Vagina (tissue), 2 donors: Measurements from ENCODE around the gene MRPL52. TPM values are rescaled to one million over a fixed set of nuclear protein-coding genes. Genes with fewer than 3 reads are reported as not detected.

Source experiments
- DNase-seq, 2 donors: peaks; one replicate each; pipeline ENCODE4 v3.0.0-alpha.2; 2017; ENCODE audit errors: extremely low spot score in 2 of 2
- H3K27ac ChIP-seq: fragments of 200-600 bp; sonication (generic); one replicate; pipeline ENCODE4 v1.5.1; 2019
- H3K27me3 ChIP-seq: fragments of 200-600 bp; sonication (generic); one replicate; pipeline ENCODE4 v1.5.1; 2019
- H3K36me3 ChIP-seq, 2 donors: fragments of 200-600 bp; sonication (generic); one replicate each; pipeline ENCODE4 v1.5.1; 2017 to 2019
- H3K4me1 ChIP-seq: fragments of 200-600 bp; sonication (generic); one replicate; pipeline ENCODE4 v1.5.1; 2019
- H3K4me3 ChIP-seq, 2 donors: fragments of 200-600 bp; sonication (generic); 1 replicate in 1 of 2; 2 replicates in 1 of 2; pipeline ENCODE4 v1.5.1; 2016 to 2019
- H3K9me3 ChIP-seq: fragments of 200-600 bp; sonication (generic); one replicate; pipeline ENCODE4 v1.5.1; 2019
- POLR2A ChIP-seq, 2 donors: fragments of 450-650 bp; IDR thresholded peaks; one replicate each; pipeline ENCODE4 v1.6.1; 2017; ENCODE audit warnings: antibody characterized with exemption in 2 of 2, mild to moderate bottlenecking in 2 of 2, moderate library complexity in 2 of 2
- POLR2AphosphoS5 ChIP-seq, 2 donors: sonication (generic); formaldehyde crosslinking; IDR thresholded peaks; one replicate each; pipeline ENCODE4 v1.9.0; 2017; ENCODE audit warnings: antibody characterized with exemption in 2 of 2, mild to moderate bottlenecking in 2 of 2, low read depth in 1 of 2; ENCODE audit not compliant: insufficient read depth in 1 of 2
- intact Hi-C: fragments of 100-400 bp; cut with DNase I; formaldehyde crosslinking; loops from one replicate; pipeline ENCODE4 v1.15.1; 2023
- total RNA-seq: library from RNA; depleted of rRNA; stranded (reverse); fragments of >200 nt; gene quantifications from one replicate; pipeline ENCODE4 v1.2.3, GENCODE V29; 2016
- TF ChIP-seq, protein P1 (sequence below), 3 experiments: fragments of 450-650 bp in 2 of 3; fragments of 200-600 bp in 1 of 3; sonication (generic) in 1 of 3; IDR thresholded peaks; one replicate each; pipeline ENCODE4 v1.5.1; 2017 to 2019; ENCODE audit warnings: antibody characterized with exemption in 3 of 3, mild to moderate bottlenecking in 2 of 3, moderate library complexity in 2 of 3

MRPL52 gene
- total RNA-seq, 1 donor from 2014 or later, result 68.0 TPM

DNA sequence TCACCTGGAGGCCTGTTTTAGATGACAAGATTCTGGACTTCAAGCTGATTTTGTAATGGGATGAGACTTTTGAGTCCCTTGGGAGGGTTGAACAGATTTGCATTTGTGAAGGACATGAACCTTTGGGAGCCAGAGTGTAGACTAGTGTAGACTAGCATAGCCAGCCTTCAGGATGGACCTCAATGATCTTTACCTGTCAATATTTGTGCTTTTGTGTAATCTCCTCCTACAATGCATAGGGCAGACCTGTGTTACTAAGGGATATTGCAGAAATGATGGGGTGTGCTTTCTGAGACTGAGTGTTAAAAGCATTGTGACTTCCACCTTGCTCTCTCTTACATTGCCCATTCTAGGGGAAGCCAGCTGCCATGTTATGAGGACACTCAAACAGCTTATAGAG lies 32.0 kb downstream of the MRPL52 start:
- TF ChIP-seq POLR2A (IDR thresholded peaks at IDR 0.05), result no peak
- no peak for TF ChIP-seq POLR2AphosphoS5 (IDR thresholded peaks at IDR 0.05; ENCODE audit: insufficient read depth in 1 of 2, low read depth in 1 of 2)
- TF ChIP-seq, protein P1, sequence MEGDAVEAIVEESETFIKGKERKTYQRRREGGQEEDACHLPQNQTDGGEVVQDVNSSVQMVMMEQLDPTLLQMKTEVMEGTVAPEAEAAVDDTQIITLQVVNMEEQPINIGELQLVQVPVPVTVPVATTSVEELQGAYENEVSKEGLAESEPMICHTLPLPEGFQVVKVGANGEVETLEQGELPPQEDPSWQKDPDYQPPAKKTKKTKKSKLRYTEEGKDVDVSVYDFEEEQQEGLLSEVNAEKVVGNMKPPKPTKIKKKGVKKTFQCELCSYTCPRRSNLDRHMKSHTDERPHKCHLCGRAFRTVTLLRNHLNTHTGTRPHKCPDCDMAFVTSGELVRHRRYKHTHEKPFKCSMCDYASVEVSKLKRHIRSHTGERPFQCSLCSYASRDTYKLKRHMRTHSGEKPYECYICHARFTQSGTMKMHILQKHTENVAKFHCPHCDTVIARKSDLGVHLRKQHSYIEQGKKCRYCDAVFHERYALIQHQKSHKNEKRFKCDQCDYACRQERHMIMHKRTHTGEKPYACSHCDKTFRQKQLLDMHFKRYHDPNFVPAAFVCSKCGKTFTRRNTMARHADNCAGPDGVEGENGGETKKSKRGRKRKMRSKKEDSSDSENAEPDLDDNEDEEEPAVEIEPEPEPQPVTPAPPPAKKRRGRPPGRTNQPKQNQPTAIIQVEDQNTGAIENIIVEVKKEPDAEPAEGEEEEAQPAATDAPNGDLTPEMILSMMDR (IDR thresholded peaks at IDR 0.05), result no peak
- Histone ChIP-seq H3K27ac (no peak overlapping the region), H3K36me3 (no peaks in the 10 kb centered on the region), H3K27me3 (no peaks in the 10 kb centered on the region), H3K4me1 (no peaks in the 10 kb centered on the region), H3K4me3 (no peak overlapping the region), H3K9me3 (no peaks in the 10 kb centered on the region)
- DNase-seq, result no peak
- intact Hi-C loops, result no loop called here

DNA sequence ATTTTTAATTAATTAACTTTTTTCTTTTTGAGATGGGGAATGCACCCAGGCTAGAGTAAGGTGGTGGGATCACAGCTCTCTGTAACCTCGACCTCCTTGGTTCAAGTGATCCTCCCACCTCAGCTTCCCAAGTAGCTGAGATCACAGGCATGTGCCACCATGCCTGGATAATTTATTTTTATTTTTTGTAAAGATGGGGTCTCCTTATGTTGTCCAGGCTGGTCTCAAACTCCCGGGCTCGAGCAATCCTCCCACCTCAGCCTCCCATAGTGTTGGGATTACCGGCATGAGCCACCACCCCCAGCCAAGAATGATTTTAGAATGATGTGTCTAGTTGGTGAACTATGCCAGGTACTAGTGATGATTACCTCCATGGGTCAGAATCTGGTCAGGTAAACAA lies 35.3 kb downstream of the MRPL52 start:
- no peak for DNase-seq
- Histone ChIP-seq H3K9me3 (no peaks in the 10 kb centered on the region), H3K27me3 (no peaks in the 10 kb centered on the region), H3K4me3 (no peak overlapping the region), H3K4me1 (peaks cover 7% of the 10 kb centered on the region), H3K27ac (no peak overlapping the region), H3K36me3 (no peaks in the 10 kb centered on the region)
- TF ChIP-seq, protein P1 (IDR thresholded peaks at IDR 0.05), result no peak
- no peak for TF ChIP-seq POLR2A (IDR thresholded peaks at IDR 0.05)
- TF ChIP-seq POLR2AphosphoS5 (IDR thresholded peaks at IDR 0.05; ENCODE audit: insufficient read depth in 1 of 2, low read depth in 1 of 2), result no peak
- intact Hi-C loops, result no loop called here

DNA sequence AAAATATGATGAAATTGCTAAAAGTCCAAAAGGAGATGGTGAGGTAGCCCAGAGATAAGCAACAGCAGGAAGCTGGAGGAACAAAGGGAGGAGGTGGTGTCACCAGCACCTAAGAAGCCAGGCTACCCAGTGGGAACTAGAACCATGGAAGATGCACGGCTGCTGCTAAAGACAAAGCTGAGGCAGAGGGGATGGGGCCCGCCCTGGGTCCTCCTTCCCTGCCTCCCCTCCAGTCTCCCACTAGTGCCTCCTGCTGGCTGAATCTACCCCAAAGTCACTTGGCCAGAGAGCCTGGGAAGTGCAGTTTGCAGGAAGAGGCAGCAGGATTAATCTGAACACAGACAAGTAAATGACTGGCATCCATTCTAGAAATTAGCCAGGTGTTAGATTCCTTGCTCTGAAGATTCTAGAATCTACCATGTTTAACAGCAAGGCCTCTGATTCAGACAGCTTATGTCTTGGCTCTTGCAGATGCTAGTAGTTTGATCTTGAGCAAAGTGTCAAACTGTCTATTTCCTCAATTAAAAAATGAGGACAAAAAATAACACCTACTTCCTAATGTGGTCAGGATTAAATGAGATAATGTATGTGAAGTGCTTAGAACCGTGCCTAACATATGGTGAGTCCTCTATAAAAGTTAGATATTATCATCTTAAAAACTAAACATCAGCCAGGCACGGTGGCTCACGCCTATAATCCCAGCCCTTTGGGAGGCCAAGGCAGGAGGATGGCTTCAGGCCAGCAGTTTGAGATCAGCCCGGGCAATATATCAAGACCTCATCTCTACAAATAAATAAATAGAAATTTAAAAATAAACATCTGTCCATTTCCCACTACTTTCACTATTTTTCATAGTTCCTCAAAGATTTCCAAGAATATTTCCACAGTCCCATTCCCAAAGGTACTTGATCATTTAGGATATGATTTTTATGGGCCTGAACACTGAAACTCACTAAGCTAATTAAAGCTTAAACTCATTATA lies 36.0 kb downstream of the MRPL52 start:
- intact Hi-C loops, result no loop called here
- Histone ChIP-seq H3K27me3 (no peaks in the 10 kb centered on the region), H3K36me3 (no peaks in the 10 kb centered on the region), H3K9me3 (no peaks in the 10 kb centered on the region), H3K27ac (no peak overlapping the region), H3K4me1 (peaks cover 14% of the 10 kb centered on the region), H3K4me3 (no peak overlapping the region)
- TF ChIP-seq POLR2A (IDR thresholded peaks at IDR 0.05), result no peak
- TF ChIP-seq, protein P1 (IDR thresholded peaks at IDR 0.05), result no peak
- no peak for TF ChIP-seq POLR2AphosphoS5 (IDR thresholded peaks at IDR 0.05; ENCODE audit: insufficient read depth in 1 of 2, low read depth in 1 of 2)
- DNase-seq, result no peak

DNA sequence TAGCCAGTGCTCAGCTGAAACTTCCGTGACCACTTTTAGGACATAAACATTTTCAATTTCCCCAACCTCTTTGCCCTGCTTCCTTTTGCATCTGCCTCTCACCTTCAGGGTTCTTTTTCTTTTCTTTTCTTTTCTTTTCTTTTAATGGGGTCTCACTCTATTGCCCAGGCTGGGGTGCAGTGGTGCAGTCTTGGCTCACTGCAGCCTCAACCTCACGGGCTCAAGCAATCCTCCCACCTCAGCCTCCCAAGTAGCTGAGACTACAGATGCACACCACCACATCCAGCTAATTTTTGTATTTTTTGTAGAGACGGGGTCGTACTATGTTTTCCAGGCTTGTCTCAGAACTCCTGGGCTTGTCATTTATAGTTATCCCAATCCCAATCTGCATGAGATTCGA lies 37.2 kb downstream of the MRPL52 start:
- DNase-seq, result no peak
- H3K9me3 ChIP-seq, result no peaks in the 10 kb centered on the region
- no peaks in the 10 kb centered on the region for H3K27me3 ChIP-seq
- H3K36me3 ChIP-seq, result no peaks in the 10 kb centered on the region
- no peak overlapping the region for H3K27ac ChIP-seq
- H3K4me1 ChIP-seq, result peaks cover 19% of the 10 kb centered on the region
- TF ChIP-seq POLR2A (IDR thresholded peaks at IDR 0.05) (no peak), POLR2AphosphoS5 (IDR thresholded peaks at IDR 0.05; ENCODE audit: insufficient read depth in 1 of 2, low read depth in 1 of 2) (no peak)
- TF ChIP-seq, protein P1 (IDR thresholded peaks at IDR 0.05), result no peak
- intact Hi-C loops, result no loop called here
- H3K4me3 ChIP-seq, result no peak overlapping the region

DNA sequence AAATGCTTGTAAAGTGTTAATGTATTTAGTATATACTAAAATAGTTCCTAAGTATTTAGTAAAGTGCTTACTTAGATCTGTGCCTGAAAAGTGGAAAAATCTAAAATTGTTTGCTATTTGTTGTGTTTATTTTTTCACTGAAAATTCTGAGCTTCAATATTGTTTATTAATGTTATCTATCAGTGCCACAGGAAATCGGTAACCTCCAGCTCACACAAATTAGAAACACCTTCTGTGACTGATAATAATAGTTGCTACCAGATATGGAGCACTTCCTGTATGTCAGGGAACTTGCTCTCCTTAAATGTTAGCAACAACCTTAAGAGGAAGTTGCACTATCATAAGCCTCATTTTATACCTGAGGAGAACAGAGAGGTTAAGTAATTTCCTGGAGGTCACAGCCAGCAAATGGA lies 41.1 kb downstream of the MRPL52 start:
- Histone ChIP-seq H3K36me3 (peaks cover 8 to 23% of the 10 kb centered on the region in 2 donors), H3K27ac (peak overlapping the region; percentile 99), H3K4me1 (peaks cover 34% of the 10 kb centered on the region), H3K9me3 (no peaks in the 10 kb centered on the region), H3K4me3 (peak overlapping the region; percentile 88 to 92), H3K27me3 (no peaks in the 10 kb centered on the region)
- no peak for DNase-seq
- intact Hi-C loops, result no loop called here
- no peak for TF ChIP-seq POLR2A (IDR thresholded peaks at IDR 0.05)
- no peak for TF ChIP-seq POLR2AphosphoS5 (IDR thresholded peaks at IDR 0.05; ENCODE audit: insufficient read depth in 1 of 2, low read depth in 1 of 2)
- TF ChIP-seq, protein P1 (IDR thresholded peaks at IDR 0.05), result no peak
